Fibroblast of lung (primary cell): Measurements from ENCODE around the gene CCM2.

ENCODE experiments used
- CTCF ChIP-seq, 2 donors: IDR thresholded peaks in 1 of 2; conservative IDR thresholded peaks in 1 of 2; 1 replicate in 1 of 2; 2 replicates in 1 of 2; pipeline ENCODE4 v1.5.1; 2011 to 2012; ENCODE audit warnings: low read length in 2 of 2, control low read depth in 1 of 2, inconsistent platforms in 1 of 2, low read depth in 1 of 2, mild to moderate bottlenecking in 1 of 2
- EZH2 ChIP-seq: IDR thresholded peaks from 2 replicates; pipeline ENCODE4 v1.5.1; 2012; ENCODE audit warnings: low read length, control low read depth, mild to moderate bottlenecking; ENCODE audit errors: missing control alignments

GRCh38 chr7:45017253-45017652 lies 17.3 kb downstream of the CCM2 start:
- no peak for TF ChIP-seq CTCF (conservative IDR thresholded peaks at IDR 0.05 in 1 of 2, IDR thresholded peaks at IDR 0.05 in 1 of 2; ENCODE audit: low read depth in 1 of 2, low read length in 2 of 2)
- TF ChIP-seq EZH2: no peak
